ENCODE results near the gene HOTAIR.

DNA sequence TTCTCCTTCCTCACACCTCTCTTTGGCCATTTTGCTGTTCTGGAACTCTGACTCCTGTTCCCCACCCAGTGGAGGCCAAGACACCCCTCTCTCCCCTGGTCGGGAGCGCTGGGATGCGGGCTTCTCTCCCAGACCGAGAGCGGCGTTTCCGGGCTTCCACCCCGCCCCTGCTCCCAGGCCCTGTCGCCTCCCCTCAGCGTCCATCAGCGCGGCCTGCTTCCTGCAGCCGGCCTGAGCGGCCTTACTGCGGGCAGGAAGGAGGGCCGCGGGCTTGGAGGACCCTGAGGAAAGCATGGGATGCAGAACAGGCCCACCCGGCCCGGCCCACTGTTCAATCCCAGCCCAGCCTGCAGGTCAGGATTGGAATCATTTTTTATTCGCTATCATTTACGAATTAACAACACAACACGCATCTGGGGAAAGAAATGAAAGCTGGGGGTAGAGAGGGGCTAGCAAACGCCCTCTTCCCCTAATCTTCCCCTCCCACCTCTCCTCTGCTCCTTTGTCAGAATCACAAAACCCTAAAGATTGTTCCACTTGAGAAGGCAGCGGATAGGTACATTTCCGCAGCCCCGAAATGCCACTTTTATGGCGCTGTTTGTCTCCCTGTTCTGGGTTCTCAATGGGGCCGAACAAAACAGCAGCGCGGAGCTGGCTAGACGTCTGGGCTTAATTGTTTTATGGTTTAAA lies 30.2 kb upstream of the HOTAIR start:
- TF ChIP-seq, protein P1, sequence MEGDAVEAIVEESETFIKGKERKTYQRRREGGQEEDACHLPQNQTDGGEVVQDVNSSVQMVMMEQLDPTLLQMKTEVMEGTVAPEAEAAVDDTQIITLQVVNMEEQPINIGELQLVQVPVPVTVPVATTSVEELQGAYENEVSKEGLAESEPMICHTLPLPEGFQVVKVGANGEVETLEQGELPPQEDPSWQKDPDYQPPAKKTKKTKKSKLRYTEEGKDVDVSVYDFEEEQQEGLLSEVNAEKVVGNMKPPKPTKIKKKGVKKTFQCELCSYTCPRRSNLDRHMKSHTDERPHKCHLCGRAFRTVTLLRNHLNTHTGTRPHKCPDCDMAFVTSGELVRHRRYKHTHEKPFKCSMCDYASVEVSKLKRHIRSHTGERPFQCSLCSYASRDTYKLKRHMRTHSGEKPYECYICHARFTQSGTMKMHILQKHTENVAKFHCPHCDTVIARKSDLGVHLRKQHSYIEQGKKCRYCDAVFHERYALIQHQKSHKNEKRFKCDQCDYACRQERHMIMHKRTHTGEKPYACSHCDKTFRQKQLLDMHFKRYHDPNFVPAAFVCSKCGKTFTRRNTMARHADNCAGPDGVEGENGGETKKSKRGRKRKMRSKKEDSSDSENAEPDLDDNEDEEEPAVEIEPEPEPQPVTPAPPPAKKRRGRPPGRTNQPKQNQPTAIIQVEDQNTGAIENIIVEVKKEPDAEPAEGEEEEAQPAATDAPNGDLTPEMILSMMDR (IDR thresholded peaks at IDR 0.05) = no peak
- TF ChIP-seq POLR2A (IDR thresholded peaks at IDR 0.05) = no peak
- TF ChIP-seq EP300 (IDR thresholded peaks at IDR 0.05) = no peak

Data from sigmoid colon (tissue), 4 donors.